Large intestine (tissue), 3 donors: Measurements from ENCODE around the gene SNAI1. TPM values are rescaled to one million over a fixed set of nuclear protein-coding genes. Genes with fewer than 3 reads are reported as not detected.
"Not testable (repeated sequence)": the region's sequence is repeated elsewhere in the genome, so short reads cannot be mapped to it uniquely, and the experiment has no call there.

Source experiments
- DNase-seq, 2 donors: peaks; one replicate each; pipeline versions ENCODE4 v3.0.0 to v3.0.0-alpha.2; 2013
- H3K27ac ChIP-seq: one replicate; pipeline ENCODE4 v1.5.1; 2013; ENCODE audit warnings: low read length
- H3K27me3 ChIP-seq: 2 replicates; pipeline ENCODE4 v1.6.1; 2013; ENCODE audit warnings: low read length; ENCODE audit not compliant: control insufficient read depth, insufficient read depth
- H3K36me3 ChIP-seq: 2 replicates; pipeline ENCODE4 v1.6.1; 2013; ENCODE audit warnings: low read length; ENCODE audit not compliant: control insufficient read depth, insufficient read depth
- H3K4me1 ChIP-seq: one replicate; pipeline ENCODE4 v1.6.1; 2013; ENCODE audit warnings: low read length; ENCODE audit not compliant: control insufficient read depth, insufficient read depth
- H3K4me3 ChIP-seq: one replicate; pipeline ENCODE4 v1.5.1; 2013; ENCODE audit warnings: low read length
- H3K9me3 ChIP-seq: one replicate; pipeline ENCODE4 v1.6.1; 2013; ENCODE audit warnings: mild to moderate bottlenecking, low read depth, low read length, moderate library complexity; ENCODE audit not compliant: control insufficient read depth
- WGBS: methylation state at CpG from one replicate; pipeline ENCODE4 v1.1.5; 2013; ENCODE audit warnings: low lambda C conversion rate; ENCODE audit not compliant: insufficient coverage; 5-methylcytosine and 5-hydroxymethylcytosine counted together
- polyA plus RNA-seq: library from polyadenylated mRNA; unstranded; fragments of 120-200 nt; gene quantifications from one replicate; pipeline ENCODE4 v1.2.1, GENCODE V29; 2013

The SNAI1 gene
- polyA plus RNA-seq, 1 donor, result 4.4 TPM

DNA sequence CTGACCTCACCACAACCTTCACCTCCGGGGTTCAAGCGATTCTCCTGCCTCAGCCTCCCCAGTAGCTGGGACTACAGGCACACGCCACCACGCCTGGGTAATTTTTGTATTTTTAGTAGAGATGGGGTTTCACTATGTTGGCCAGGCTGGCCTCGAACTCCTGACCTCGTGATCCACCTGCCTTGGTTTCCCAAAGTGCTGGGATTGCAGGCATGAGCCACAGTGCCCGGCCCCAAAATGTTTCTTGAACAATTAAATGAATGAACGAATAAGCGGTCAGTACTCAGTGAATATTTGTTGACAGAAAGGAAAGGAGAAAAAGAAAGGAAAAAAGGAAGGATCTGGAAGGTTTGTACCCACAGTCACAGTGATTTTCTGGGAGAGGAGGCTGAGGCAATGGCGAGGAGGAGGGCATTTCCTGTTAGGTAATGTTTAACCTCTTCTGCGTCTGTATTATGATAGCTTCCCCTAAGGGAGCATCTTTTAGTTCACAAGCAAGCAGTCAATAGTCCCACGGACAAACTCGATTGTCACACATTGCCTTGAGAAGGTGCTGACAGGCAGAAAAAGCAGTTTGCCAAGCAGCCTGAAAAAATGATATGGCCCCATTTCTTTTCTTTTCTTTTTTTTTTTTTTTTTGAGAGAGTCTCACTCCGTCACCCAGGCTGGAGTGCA lies 17.9 kb downstream of the SNAI1 start:
- not testable (repeated sequence) for H3K27ac ChIP-seq, H3K36me3 ChIP-seq, H3K27me3 ChIP-seq, H3K9me3 ChIP-seq, H3K4me1 ChIP-seq, DNase-seq, H3K4me3 ChIP-seq
- 83% methylated on average over 2 of the region's 14 CpGs for WGBS

DNA sequence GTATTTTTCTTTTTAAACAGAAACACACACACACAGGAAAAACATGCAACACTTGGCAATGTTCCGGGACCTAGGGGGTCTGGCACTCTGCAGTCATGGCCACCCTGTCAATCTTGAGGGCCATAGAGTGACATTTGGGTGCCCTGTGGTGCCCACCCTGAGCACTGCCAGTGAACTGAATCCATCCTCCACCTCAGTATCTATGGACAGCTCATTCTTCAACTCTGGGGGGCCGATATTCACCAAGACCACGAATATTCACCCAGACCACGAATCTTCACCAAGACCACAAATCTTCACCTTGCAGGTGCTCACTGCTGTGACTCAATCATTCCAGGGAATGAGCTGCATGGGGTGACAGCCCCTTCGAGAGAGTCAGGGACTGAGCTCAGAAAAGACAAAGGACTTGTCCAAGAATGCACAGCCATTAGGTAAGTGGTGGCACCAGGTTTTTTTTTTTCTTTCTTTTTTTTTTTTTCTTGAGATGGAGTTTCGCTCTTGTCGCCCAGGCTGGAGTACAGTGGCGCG lies 19.1 kb downstream of the SNAI1 start:
- WGBS, result 90% methylated on average over 2 of the region's 9 CpGs
- Histone ChIP-seq H3K4me1 (peaks cover 3% of the 10 kb centered on the region), H3K36me3 (no peaks in the 10 kb centered on the region)

DNA sequence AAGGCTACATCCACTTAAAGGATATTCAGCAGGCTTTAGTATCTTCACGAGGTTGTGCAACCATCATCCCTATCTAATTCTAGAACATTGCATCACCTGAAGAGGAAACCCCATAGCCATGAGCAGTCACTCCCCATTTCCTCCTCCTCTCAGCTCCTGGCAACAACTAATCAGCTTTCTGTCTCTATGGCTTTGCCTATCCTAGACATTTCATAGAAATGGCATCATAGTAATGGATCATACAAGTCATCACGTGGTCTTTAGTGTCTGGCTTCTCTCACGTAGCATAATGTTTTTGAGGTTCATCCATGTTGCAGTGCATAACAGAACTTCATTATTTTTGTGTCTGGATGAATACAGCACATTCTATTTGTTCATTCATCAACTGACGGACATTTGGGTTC lies 20.5 kb downstream of the SNAI1 start:
- no peaks in the 10 kb centered on the region for H3K36me3 ChIP-seq
- H3K4me1 ChIP-seq, result peaks cover 3% of the 10 kb centered on the region
- H3K27me3 ChIP-seq, result no peaks in the 10 kb centered on the region
- H3K4me3 ChIP-seq, result no peak overlapping the region
- H3K9me3 ChIP-seq, result no peaks in the 10 kb centered on the region
- 50% methylated on average over 2 of the region's 4 CpGs for WGBS
- peak; percentile 68 to 77 for DNase-seq
- no peak overlapping the region for H3K27ac ChIP-seq

More for the DNA sequence above, 19.1 kb downstream of the SNAI1 start:
- Histone ChIP-seq H3K27ac (no peak overlapping the region), H3K4me3 (no peak overlapping the region), H3K27me3 (no peaks in the 10 kb centered on the region), H3K9me3 (no peaks in the 10 kb centered on the region)
- DNase-seq, result no peak

DNA sequence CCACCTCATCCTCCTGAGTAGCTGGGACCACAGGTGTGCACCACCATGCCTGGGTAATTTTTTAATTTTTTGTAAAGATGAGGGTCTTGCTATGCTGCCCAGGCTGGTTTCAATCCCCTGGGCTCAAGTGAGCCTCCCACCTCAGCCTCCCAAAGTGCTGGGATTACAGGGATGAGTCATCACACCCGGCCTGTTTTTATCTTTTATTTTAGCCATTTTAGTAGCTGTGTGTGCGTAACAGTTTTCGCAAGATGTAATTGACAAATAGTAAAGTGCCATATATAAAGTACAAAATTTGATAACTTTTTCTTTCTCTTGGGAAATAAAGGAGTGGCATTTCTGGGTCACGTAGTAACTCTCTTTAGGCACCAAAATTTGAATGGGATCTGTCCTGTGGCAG lies 21.4 kb downstream of the SNAI1 start:
- Histone ChIP-seq H3K4me3 (no peak overlapping the region), H3K9me3 (no peaks in the 10 kb centered on the region), H3K27me3 (no peaks in the 10 kb centered on the region), H3K27ac (no peak overlapping the region), H3K36me3 (no peaks in the 10 kb centered on the region), H3K4me1 (peaks cover 3% of the 10 kb centered on the region)
- 72% methylated on average over 2 of the region's 4 CpGs for WGBS
- DNase-seq, result no peak

DNA sequence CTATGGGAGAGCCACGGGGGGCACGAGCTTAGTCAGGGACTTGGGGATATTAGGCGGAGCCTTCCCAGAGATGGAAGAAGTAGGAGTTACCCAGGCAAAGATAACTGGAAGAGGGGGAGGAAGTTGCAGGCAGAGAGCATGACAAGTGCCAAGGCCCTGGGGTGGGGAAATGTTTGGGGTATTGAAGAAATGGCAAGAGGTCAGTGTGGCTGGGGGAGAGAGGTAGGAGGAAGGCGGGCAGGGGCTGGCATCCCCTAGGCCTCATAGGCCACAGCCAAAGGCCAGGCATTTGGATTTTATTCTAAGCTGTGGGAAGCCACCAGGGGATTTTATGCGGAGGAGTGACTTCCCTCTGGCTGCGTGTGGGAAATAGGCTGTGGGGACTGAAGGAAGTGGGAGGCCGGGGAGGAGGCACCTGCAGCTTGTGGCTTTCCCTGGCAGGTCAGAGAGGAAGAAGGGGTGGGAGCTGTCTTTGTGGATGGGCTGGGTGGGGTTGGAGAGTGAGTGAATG lies 22.7 kb downstream of the SNAI1 start:
- Histone ChIP-seq H3K4me1 (peaks cover 7% of the 10 kb centered on the region), H3K27ac (no peak overlapping the region), H3K4me3 (no peak overlapping the region), H3K36me3 (no peaks in the 10 kb centered on the region), H3K27me3 (no peaks in the 10 kb centered on the region), H3K9me3 (no peaks in the 10 kb centered on the region)
- no peak for DNase-seq
- 86% methylated on average over 3 of the region's 7 CpGs for WGBS

DNA sequence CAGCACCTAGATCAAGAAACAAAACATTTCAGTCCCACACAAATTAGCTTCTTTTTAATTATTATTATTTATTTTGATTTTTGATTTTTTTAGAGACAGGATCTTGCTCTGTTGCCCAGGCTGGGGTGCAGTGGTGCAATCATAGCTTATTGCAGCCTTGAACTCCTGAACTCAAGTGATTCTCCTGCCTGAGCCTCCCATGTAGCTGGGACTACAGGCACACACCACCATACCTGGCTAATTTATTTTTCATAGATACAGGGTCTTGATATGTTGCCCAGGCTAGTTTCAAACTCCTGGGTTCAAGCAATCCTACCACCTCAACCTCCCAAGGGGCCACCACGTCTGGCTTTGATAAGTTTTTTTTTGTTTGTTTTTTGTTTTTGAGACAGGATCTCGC lies 24.6 kb downstream of the SNAI1 start:
- Histone ChIP-seq H3K27me3 (no peaks in the 10 kb centered on the region), H3K27ac (no peak overlapping the region), H3K4me3 (no peak overlapping the region), H3K4me1 (peaks cover 15% of the 10 kb centered on the region), H3K9me3 (no peaks in the 10 kb centered on the region), H3K36me3 (no peaks in the 10 kb centered on the region)
- no CpG with 5 or more reads among the region's 2 CpGs for WGBS
- DNase-seq, result no peak

DNA sequence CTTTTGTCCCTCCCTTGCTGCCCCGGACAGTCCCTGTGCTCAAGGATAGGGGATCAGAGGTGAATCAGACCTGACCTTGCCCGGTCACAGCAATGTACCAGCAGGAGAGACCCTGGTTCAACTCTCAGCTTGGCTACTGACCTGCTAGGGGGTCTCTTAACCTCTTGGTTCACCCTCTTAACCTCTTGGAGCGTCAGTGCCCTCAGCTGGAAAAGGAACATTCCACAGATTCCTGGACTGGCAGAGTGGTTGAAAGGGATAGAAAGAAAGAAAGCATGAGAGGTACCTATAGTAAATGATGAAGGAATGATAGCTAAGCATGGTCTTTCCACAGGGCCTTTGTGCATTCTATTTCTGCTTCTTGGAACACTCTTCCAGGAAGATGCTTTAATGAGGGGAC lies 25.2 kb downstream of the SNAI1 start:
- peaks cover 21% of the 10 kb centered on the region for H3K4me1 ChIP-seq
- no peaks in the 10 kb centered on the region for H3K9me3 ChIP-seq
- no peak overlapping the region for H3K27ac ChIP-seq
- no peaks in the 10 kb centered on the region for H3K36me3 ChIP-seq
- no peak overlapping the region for H3K4me3 ChIP-seq
- no CpG with 5 or more reads among the region's 3 CpGs for WGBS
- no peak for DNase-seq
- no peaks in the 10 kb centered on the region for H3K27me3 ChIP-seq

DNA sequence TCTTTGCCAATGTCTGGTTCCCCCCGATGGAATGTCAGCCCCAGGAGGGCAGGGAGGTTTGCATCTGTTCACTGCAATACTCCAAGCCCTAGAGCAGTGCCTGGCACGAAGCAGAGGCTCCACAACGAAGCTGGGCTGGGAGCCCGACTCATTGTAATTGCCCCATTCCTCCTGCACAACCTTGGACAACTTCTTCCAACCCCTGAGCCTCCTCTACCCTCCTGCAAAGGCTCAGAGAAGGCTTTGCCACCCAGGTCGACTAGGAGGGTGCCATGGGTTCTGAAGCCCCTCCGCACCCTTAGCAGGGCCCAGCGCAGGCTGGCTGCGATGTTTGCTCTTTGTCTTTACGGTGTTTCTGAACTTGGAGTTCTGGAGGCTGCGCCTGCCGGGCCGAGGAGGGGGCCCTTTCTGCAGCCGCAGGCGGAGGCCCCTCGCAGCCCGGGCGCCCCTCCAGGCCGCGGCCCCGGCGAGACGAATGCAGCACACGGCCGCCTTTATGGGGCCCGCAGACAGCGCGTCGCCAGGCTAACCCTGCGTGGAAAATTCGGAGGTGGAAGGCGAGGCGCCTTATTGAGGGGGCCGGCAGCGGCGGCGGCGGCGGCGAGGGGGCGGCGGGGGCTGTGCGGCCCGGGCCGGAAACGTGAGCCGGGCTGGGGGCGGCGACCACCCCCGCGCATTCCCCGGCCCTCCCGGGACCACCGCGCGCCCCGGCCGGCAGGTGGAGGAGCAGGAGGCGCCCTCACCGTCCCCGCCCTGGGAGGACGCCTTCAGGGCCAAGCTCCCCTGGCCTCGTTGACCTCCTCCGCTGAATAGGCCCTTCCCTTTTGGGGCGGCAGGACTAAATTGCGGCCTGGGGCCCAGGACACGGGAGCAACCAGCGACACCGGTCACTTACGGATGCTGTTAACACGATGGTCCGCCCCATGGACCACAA lies 27.0 kb downstream of the SNAI1 start:
- H3K9me3 ChIP-seq, result no peaks in the 10 kb centered on the region
- DNase-seq, result no peak
- no peaks in the 10 kb centered on the region for H3K36me3 ChIP-seq
- H3K27me3 ChIP-seq, result no peaks in the 10 kb centered on the region
- H3K4me1 ChIP-seq, result peaks cover 31% of the 10 kb centered on the region
- no peak overlapping the region for H3K4me3 ChIP-seq
- 30% methylated on average over 2 of the region's 71 CpGs for WGBS
- no peak overlapping the region for H3K27ac ChIP-seq

DNA sequence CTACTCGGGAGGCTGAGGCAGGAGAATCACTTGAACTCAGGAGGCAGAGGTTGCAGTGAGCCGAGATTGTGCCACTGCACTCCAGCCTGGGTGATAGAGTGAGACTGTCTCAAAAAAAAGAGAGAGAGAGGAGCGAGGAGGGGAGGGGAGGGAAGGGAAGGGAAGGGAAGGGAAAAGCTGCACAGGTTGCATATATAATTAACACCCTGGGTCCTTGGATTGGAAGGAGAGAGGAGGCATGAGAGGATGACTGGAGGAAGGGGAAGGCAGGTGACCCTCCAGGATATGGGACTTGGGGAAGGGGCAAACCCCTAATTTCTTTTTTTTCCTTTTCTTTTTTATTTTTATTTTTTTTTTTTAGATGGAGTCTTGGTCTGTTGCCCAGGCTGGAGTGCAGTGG lies 28.8 kb downstream of the SNAI1 start:
- H3K27ac ChIP-seq, result peak overlapping the region; percentile 83
- H3K36me3 ChIP-seq, H3K9me3 ChIP-seq, DNase-seq, H3K27me3 ChIP-seq, H3K4me3 ChIP-seq: not testable (repeated sequence)
- WGBS, result no CpG with 5 or more reads among the region's 3 CpGs
- H3K4me1 ChIP-seq, result peaks cover 48% of the 10 kb centered on the region
